Activated CD4-positive, CD25-positive, alpha-beta regulatory T cell treated with anti-CD3 and anti-CD28 coated beads, Interleukin-2, amount 50 U/mL, for 16 hours (primary cell): ENCODE data around the gene METTL25B.

Experiments used
- DNase-seq: peaks from one replicate; pipeline ENCODE4 v3.0.0-alpha.2; 2020; ENCODE audit warnings: low read depth, low spot score

METTL25B gene

GRCh38 chr1:156700736-156701531 lies 27.3 kb upstream of the METTL25B start:
- no peak for DNase-seq

DNA sequence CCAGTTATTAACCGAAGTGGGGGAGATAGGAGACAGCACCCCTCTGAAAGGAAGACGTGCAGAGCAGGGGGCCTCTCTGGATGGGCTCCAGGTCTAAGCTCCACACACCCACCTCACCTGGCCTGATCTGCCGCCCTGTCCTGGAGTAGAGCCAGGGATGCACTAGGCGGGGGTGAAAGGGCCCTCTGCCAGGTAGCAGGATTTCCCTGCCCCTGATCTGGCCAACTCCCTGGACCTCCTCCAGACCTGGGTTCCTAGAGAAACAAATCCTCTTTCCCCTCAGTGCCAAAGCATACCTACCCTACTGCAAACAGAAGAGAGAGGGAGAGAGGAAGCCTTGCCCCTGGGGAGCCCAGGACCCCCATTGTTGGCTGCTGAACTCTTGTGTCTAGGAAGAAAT lies 24.9 kb upstream of the METTL25B start:
- no peak for DNase-seq

DNA sequence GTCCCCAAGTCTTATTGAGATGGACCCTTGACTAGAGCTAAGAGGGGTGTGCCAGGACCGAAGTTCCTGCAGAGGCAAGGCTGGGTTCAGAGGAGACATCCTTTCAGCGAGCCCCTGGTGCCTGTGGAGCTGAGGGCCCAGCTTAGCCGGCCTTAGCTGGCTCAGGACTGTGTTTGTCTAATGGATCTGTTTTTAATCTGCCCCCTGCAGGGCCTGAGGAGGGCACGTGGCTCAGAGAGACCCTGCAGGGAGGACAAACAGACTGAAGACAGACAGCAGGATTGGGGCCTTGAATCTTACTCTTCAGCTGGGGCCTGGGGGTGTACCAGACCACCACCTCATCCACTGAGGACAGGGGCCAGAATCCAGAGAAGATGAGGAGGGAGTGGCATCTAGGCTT lies 24.5 kb upstream of the METTL25B start:
- DNase-seq: no peak

DNA sequence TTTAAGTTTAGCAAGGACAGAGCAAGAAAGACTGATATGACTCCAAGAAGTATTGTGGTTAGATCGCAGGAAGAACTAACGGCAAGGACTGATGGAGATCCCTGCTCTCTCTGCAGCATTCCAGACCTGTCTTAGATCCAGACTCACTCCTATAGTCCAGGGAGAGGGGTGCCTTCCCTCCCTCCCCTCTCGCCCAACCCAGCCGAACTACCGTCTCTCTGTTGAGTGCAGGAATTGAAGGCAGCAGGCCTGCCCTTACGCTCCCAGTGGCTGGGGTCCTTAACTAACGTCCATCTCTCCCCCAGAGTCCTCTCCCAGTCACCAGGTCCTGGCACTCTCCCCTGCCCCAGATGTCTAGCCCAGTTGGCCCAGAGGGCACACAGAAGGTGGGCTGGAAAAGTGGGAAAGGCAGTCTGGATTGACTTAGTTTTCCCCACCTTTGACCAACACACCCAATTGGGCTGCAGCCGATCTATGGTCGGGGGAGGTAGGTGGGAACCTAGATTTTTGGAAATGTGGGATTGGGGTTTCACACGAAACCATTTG lies 24.0 kb upstream of the METTL25B start:
- DNase-seq: no peak

GRCh38 chr1:156704930-156705320 lies 23.3 kb upstream of the METTL25B start:
- no peak for DNase-seq

GRCh38 chr1:156705321-156705917 lies 22.9 kb upstream of the METTL25B start, which contains the start of gene CRABP2:
TSS of gene CRABP2 (minus strand) at chr1:156705583. CDS start at chr1:156705446, 137 bp downstream.
- no peak for DNase-seq

DNA sequence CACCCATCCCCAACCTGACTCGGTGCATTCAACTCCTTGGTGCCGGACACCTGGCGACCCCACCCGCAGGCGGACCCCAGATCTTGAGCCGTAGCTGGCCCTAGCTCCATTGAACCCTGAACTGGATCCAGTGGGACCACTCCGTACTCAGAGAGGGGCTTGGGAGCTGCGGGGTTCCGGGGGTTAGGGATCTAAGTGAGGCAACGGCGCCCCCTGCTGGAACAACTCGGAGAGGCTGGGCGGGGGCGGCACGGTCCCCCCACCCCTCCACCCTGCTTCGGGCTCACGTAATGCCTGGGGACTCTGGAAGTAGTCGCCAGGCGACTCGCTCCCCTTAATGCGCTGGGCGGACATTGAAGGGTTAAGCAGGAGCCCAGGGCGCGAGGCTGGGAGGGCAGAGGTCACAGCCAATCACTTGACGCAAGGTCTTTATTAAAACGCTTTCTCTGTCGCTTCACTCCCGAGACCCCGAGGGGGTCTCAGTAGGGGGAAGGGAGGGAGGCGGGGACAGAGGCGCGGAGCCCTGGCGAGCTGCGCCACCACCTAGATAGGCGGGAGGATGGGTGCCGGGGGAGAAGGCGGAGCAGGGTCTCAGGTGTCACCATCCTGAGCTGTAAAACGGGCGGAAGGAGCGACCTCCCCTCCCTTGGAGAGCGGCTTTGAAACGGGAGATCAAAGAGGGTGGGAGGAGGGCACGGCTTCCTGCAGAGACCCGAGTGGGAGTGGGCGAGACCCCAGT lies 22.2 kb upstream of the METTL25B start:
- peak; percentile 38 for DNase-seq

GRCh38 chr1:156706657-156707416 lies 21.4 kb upstream of the METTL25B start:
- DNase-seq: no peak

- DNase-seq: no peak
Measured at GRCh38 chr1:156707417-156708217, 20.7 kb upstream of the METTL25B start.

DNA sequence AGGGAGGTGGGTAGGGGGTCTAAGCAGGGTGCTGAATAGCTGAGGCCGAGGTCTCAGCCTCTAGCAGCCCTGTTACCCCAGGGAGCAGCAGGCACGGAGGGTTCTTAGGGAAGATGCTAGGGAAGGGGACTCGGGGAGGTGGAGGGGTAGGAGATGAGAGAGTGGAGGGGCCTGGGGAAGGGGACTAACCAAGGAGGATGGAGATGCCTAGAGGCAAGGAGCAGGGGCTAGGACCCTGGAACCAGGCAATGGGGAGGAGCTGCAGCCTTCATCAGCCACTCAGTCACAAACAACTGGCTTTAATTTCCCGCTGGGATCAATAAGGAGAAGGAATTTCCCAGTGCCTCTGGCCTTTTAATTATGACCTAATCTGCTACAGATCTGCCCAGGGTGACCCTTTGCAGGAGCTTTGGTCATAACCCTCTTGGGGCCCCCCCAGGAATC lies 20.0 kb upstream of the METTL25B start:
- DNase-seq: no peak

GRCh38 chr1:156709031-156709430 lies 19.2 kb upstream of the METTL25B start:
- no peak for DNase-seq

- no peak for DNase-seq
Measured at GRCh38 chr1:156709757-156710489, 18.3 kb upstream of the METTL25B start.

- no peak for DNase-seq
Measured at GRCh38 chr1:156711011-156711817, 17.1 kb upstream of the METTL25B start.

DNA sequence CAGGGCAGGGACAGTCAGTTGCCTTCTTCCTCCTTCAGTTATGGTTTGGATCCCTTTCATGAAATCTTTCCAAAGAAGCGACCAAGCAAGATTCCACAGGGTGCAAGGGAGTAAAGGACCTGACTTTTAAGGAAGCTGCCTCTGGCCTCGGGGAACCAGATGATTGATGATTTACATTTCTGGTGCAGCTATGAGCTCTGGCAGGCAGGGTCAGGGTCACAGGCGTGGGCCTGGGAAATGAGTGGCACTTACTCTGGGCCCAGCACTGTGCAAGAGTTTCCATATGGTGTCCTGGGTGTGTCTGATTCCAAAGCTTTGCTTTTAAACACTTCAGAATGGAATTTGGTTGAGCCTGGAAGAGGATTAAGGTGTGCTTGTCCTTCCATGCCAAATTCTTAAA lies 15.6 kb upstream of the METTL25B start:
- no peak for DNase-seq

DNA sequence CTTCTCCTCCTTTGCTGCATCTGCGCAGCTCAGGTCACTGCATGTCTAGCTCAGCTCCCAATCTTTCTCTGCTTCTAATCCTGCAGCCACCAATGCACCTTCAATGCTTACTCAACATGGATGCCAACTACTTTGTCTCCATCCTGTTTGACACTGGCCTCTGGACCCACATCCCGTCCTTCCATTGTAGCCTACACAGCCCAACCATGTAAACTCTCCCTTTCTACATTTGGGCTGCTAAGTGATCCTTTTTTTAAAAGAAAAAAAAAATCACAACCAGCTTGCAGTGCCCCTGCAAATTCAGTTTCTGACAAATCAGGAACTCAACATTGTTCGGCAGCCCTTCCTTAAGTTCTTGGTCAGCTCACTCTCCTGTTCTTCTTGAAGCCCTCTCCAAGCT lies 13.4 kb upstream of the METTL25B start:
- no peak for DNase-seq

DNA sequence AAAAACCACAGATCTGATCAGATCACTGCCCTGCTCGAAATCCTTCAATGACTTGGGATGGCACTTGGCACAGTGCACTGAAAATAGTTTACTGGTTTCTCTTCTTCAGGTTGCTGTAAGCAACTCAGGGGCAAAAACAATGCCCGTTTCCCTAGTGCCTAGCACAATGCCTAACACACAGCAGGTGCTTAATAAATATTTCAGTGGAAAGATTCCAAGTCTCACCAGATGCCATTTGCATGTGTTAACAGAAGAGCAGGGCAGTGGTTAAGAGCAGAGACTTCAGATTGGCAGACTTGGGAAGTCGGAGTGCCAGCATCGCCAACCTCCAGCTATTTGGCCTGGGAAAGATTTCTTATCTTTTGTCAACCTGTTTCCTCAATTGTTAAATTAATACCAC lies 10.9 kb upstream of the METTL25B start:
- DNase-seq: no peak

GRCh38 chr1:156721131-156721530 lies 7.1 kb upstream of the METTL25B start:
- DNase-seq: no peak

- no peak for DNase-seq
Measured at GRCh38 chr1:156721535-156721934, 6.7 kb upstream of the METTL25B start.

GRCh38 chr1:156725683-156726280 lies 2.5 kb upstream of the METTL25B start:
- DNase-seq: peak; percentile 65
